Thoracic aorta (tissue), 2 donors: ENCODE measurements around the gene OR1S1. TPM values are rescaled to one million over a fixed set of nuclear protein-coding genes. Genes with fewer than 3 reads are reported as not detected.

Experiments
- ATAC-seq: fragments of 150-250 bp; one replicate; pipeline ENCODE4 v1.8.0; 2017; ENCODE audit warnings: low read depth; ENCODE audit not compliant: insufficient number of reproducible peaks, low FRiP score
- DNase-seq: peaks from one replicate; pipeline ENCODE4 v3.0.0-alpha.2; 2020; ENCODE audit warnings: low spot score
- H3K27ac ChIP-seq, 2 donors: fragments of 200-600 bp; sonication (generic); 1 replicate in 1 of 2; 2 replicates in 1 of 2; pipeline ENCODE4 v1.5.1; 2016; ENCODE audit warnings: mild to moderate bottlenecking in 2 of 2, moderate library complexity in 2 of 2
- H3K27me3 ChIP-seq: fragments of 200-600 bp; sonication (generic); replicated peaks from 2 replicates; pipeline ENCODE4 v1.6.0; 2016; ENCODE audit warnings: mild to moderate bottlenecking; ENCODE audit not compliant: insufficient read depth
- H3K36me3 ChIP-seq: fragments of 200-600 bp; sonication (generic); one replicate; pipeline ENCODE4 v1.5.1; 2016
- H3K4me1 ChIP-seq, 2 donors: fragments of 200-600 bp; sonication (generic); 1 replicate in 1 of 2; 2 replicates in 1 of 2; pipeline versions ENCODE4 v1.5.1 to v1.6.0; 2016; ENCODE audit warnings: low read depth in 2 of 2, mild to moderate bottlenecking in 1 of 2; ENCODE audit not compliant: control insufficient read depth in 1 of 2
- H3K4me3 ChIP-seq: fragments of 200-600 bp; sonication (generic); 2 replicates; pipeline ENCODE4 v1.5.1; 2016; ENCODE audit warnings: mild to moderate bottlenecking
- H3K9me3 ChIP-seq: fragments of 200-600 bp; sonication (generic); 2 replicates; pipeline ENCODE4 v1.5.1; 2016
- CTCF ChIP-seq: fragments of 200-600 bp; sonication (generic); IDR thresholded peaks from one replicate; pipeline ENCODE4 v1.5.1; 2019; ENCODE audit warnings: antibody characterized with exemption
- total RNA-seq, 2 donors: library from RNA; depleted of rRNA; stranded (reverse); fragments of >200 nt; gene quantifications; one replicate each; pipeline versions ENCODE4 v1.1.0 to v1.2.3, GENCODE V29; 2016

OR1S1 gene
- total RNA-seq, 2 donors from 2014 or later, result not detected

DNA sequence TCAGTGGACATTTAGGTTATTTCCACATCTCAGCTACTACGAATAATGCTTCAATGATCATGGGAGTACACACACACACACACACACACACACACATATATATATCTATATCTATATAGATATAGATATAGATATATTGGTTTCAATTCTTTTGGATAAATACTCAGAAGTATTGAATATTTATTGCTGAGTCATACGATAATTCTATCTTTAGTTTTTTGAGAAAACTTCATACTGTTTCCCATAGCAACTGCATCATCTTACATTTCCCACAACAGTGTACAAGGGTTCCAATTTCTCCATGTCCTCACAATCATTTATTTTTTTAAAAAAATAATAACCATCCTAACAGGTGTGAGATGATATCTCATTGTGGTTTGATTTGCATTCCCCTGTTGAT is 16.6 kb upstream of the OR1S1 start:
- H3K27me3 ChIP-seq, result no peaks in the 10 kb centered on the region

DNA sequence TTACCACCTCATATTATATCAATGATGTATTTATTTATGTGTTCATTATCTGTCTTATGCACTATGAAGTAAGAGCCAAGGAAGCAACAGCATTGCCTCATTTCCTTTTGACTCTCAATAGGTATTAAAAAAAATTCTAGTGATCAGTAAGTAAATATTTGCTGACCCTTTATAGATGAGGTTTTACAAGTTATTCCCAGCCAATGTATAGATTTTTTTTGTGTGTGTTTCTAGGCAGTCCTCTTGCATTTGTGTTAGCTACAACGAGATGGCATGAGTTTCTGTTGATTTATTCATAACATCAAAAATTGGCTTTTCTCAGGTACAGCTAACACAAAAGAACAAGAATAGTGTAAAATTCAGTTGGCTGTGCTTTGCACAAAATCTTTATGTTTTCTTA is 13.2 kb upstream of the OR1S1 start:
- no peak for TF ChIP-seq CTCF
- Histone ChIP-seq H3K36me3 (no peaks in the 10 kb centered on the region), H3K27ac (no peak overlapping the region), H3K4me1 (no peaks in the 10 kb centered on the region), H3K4me3 (no peak overlapping the region), H3K27me3 (no peaks in the 10 kb centered on the region), H3K9me3 (peaks cover 4% of the 10 kb centered on the region)
- DNase-seq, result no peak
- ATAC-seq, result no peak

More for the DNA sequence above, 16.6 kb upstream of the OR1S1 start:
- ATAC-seq, result no peak
- Histone ChIP-seq H3K4me3 (no peak overlapping the region), H3K27ac (no peak overlapping the region), H3K36me3 (no peaks in the 10 kb centered on the region), H3K9me3 (peaks cover 4% of the 10 kb centered on the region), H3K4me1 (no peaks in the 10 kb centered on the region)
- TF ChIP-seq CTCF, result no peak
- no peak for DNase-seq

- Histone ChIP-seq H3K27me3 (no peaks in the 10 kb centered on the region), H3K36me3 (no peaks in the 10 kb centered on the region), H3K27ac (no peak within 1 kb of the TSS), H3K4me3 (no peak within 1 kb of the TSS), H3K4me1 (no peaks in the 10 kb centered on the region), H3K9me3 (no peaks in the 10 kb centered on the region)
- ATAC-seq, result no peak
- no peak for TF ChIP-seq CTCF
- no peak for DNase-seq
These were observed 8.5 kb upstream of the OR1S1 start, which contains the start of gene OR1S2 for GRCh38 chr11:58204042-58204441. Gene OR1S2, minus strand, starts transcription at chr11:58204142. Its CDS starts 0 bp downstream, at chr11:58204142.

- no peak overlapping the region for H3K4me3 ChIP-seq
- H3K4me1 ChIP-seq, result no peaks in the 10 kb centered on the region
- no peak overlapping the region for H3K27ac ChIP-seq
- H3K36me3 ChIP-seq, result no peaks in the 10 kb centered on the region
- H3K27me3 ChIP-seq, result no peaks in the 10 kb centered on the region
- no peak for DNase-seq
- no peak for ATAC-seq
- no peaks in the 10 kb centered on the region for H3K9me3 ChIP-seq
- no peak for TF ChIP-seq CTCF
These were observed 4.0 kb downstream of the OR1S1 start for GRCh38 chr11:58216476-58216875.

- H3K9me3 ChIP-seq, result no peaks in the 10 kb centered on the region
- no peak for TF ChIP-seq CTCF
- ATAC-seq, result no peak
These were observed 10.2 kb downstream of the OR1S1 start for GRCh38 chr11:58222721-58223120.

More at GRCh38 chr11:58222721-58223120, 10.2 kb downstream of the OR1S1 start:
- Histone ChIP-seq H3K27ac (no peak overlapping the region), H3K4me3 (no peak overlapping the region), H3K4me1 (no peaks in the 10 kb centered on the region), H3K36me3 (no peaks in the 10 kb centered on the region), H3K27me3 (no peaks in the 10 kb centered on the region)
- no peak for DNase-seq
